Measurements from ENCODE around the gene PSMB11.

Gene PSMB11

DNA sequence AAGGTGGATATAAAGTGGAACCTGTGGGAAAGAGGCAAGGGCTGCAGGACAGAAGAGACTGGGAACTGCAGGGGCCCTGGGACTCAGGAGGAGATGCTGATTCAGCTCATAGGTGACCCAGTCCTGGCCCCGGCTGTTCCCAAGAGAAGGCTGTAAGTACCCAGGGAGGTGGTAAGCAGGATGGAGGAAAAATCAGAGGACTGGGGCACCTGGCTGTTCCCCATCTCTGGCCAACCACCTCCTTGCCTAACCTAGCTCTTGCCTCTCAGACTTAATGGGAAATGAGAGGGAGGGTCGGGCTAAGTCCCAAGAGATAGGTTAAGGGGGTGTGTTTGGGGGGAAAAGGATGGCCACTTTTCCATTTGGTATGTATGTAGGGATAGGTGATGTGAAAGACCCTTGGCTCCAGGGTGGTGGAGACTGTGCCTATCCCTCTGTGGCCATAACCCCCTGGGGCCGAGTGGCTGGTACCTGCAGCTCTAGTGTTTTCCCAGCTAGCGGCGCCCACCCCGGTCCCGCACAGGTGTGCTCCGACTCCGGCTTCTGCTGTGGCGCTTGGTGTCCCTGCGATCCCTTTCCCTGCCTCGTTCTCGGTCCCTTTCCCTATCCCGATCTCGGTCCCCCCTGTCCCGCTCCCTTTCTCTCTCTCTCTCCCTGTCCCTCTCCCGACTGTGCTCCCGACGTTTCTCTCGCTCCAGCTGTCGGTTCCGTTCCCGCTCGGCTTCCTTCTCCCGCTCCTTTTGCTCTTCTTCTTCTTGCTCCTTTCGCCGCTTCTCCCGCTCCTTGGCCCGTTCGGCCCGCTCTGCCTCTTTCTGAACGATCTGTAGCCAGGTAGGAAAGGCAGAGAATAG, 16.9 kb downstream of the PSMB11 start:
- no peak for DNase-seq (ENCODE audit: low read depth in 2 of 2)

DNA sequence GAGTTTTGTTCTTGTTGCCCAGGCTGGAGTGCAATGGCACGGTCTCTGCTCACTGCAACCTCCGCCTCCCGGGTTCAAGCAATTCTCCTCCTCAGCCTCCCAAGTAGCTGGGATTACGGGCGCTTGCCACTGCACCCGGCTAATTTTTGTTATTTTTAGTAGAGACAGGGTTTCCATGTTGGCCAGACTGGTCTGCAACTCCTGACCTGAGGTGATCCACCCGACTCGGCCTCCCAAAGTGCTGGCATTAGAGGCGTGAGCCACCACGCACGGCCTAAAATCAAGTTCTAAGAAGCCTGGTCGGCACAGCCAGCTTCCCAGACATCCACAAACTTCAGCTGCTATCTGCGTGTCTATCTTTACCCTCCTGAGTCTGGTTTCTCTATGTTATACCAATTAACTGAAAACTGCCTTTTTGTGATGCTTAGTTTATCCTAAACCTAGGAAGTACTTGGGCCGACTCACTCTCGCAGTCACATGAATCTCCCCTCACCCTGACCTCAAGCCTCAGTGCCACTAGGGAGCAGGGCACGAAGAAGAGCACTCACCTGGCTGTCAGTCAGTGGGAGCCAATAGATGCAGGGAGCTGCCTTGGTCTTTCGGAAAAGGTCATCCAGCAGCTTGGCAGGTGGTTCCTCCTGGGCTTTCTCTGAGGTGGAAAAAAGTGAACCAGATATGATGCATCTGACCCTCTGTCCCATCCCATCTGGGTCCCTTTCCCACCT, 18.7 kb downstream of the PSMB11 start:
- DNase-seq (ENCODE audit: low read depth in 2 of 2), result no peak

DNA sequence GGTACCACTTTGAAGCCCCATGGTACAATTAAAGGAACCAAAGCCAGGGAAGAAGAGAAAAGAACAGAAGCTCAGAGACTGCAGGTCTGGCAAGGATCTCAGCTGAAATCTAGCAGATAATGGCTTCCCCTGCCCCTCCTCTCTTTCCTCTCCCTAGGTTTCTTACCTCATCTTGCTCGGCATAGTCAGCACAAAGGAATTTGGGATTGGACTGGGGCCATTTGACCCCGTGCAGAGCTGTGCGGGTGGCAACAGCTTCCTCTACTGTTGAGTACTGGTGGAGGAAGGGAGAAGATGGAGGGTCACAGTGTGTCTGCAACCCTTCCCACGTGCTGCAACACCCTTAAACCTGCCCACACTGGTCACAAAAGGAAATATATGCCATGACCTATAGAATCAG, 20.0 kb downstream of the PSMB11 start:
- DNase-seq (ENCODE audit: low read depth in 2 of 2), result peak; percentile 83 to 86

DNA sequence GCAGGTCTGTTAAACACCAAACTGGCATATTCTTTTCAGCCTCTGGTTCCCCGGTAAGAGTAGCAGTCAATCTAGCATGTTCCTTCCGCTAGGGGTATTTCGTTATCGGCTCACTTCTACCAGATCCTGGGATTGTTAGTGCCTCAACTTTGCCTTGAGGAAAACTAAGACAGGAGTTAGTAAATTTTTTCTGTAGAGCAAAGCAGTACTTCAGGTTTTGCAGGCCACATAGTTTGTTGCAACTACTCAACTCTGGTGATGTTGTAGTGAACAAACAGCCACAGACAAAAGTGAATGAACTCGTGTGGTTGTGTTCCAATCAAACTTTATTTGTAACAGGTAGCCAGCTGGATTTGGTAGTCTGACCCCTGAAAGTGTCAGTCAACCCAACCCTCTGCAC, 21.6 kb downstream of the PSMB11 start:
- no peak for DNase-seq (ENCODE audit: low read depth in 2 of 2)

DNA sequence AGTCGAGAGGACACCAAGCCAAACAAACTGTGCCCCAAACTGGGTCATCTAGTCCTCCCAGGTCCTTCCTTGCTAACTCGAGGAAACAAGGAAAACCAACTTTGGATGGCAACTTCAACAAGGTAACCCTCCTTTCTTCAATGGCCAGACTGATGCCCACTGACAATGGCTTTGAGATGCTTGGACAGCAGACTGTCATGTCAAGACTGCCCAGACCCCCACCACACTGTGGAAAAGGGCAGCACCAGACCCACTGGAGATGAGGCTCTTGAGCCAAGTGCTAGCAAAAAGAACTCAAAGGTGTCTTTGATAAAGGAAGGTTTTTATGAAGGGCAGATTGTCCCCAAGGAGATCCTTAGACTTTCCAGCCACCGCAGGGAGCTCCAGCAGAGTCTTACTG, 24.4 kb downstream of the PSMB11 start:
- no peak for DNase-seq (ENCODE audit: low read depth in 2 of 2)

DNA sequence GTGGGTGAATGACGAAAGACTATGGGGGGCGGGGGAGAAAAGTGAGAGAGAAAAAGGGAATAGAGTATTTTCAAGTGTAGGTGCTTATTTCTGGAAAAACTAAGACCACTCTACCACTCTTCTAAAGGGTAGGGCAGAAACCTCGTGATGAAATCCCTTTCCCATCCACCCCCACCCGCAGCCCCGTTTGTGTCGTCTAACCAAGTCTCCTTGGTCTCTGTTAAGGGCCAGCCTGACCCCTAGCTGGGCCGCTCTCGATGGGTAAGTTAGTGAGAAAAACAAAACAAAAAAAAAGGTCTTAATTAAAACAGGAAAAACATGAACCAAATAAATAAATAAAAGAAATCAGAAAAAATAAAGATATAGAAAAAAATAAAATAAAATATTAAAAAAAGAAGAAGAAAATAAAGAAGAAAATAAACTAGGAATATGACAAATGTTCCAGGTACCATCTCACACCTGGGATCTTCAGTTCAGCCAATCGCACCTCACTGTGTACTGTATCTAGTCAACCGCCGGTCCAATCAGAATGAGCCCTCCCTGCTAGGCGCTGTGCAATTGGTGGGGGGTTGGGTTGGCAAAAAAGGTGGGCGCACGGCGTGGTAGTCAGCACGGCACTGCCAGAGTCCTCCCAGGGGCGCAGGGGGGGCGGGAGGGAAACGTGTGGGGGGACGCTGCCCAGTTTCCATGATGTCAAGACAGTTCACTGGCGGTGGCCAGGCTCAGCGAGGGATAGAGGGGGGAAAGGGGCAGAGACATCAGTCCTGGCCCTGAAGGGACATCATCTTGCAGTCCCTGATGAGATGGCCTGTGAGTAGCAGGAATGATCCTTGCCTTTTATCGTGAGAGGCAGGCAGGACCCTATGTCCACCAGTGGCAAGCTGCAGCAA, 25.1 kb downstream of the PSMB11 start:
- DNase-seq (ENCODE audit: low read depth in 2 of 2), result no peak

DNA sequence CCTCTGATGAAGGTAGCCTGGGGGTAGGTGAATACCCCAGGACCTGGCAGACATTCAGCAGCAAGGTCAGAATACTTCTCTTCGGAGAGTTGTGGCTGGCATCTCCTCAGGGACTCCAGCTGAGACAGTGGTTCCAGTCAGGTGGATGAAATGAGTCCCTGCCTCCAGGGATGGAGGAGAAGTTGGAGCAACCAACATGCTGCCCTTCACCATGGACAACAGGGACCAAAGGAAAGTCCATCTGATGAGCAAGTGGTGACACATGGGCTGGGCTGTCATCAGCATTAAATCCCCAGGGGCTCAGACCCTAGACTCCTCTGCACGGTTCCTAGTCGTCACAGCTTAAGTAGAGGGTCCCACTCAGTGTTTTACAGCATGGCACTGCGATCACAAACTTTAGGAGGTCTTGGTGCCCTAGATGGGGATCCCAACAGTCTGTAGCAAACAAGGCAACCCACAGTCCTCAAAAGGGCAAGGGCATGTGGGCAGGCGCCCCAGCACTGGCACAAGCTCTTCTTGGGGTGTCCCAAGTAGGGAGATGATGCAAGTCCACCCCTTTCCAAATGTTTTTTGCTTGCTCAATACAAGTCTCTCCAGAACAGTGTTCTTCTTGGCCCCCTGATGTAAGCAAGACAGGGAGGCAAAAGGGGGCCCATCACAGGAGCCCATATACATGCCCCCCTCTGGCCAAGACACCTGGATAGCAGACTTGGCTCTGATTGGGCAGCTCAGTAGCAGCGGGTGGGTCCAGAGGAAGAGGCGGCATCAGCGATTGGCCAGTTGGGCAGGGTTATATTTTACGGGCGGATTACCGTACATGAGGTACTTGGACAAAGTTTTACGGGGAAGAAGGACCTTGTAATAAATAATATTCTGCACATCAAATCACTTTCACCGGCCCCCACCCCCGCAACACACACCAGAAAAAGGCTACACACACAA, 26.1 kb downstream of the PSMB11 start:
- no peak for DNase-seq (ENCODE audit: low read depth in 2 of 2)

DNA sequence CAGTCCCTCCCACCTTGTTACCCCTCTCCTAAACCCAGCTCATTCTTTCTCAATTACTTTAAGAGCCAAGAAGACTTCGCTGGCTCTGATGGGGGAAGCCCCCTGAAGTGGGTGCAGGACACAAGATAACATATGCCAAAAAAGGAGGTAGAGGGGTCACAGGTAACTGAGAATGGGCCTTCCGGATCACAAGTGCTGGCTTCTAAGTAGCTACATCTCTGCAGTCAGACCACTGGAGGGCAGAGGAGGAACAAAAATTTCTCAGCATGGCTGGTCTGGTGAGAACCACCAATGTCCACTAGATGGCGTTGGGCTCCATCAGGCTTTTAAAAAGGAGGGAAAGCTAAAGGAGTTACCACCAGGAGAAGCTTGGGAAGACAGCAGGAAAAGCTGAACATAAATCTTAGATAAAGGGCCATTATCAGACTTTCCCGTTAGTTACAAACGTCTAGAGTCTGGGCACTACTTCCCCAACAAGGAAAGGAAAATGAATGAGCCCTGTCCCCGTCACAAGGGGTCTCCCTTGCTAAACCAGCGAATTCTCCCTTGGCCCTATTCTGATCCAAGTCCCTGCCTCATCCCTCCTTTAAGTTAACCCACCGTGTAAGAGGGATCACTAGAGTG, 26.9 kb downstream of the PSMB11 start:
- peak; percentile 64 to 72 for DNase-seq (ENCODE audit: low read depth in 2 of 2)

DNA sequence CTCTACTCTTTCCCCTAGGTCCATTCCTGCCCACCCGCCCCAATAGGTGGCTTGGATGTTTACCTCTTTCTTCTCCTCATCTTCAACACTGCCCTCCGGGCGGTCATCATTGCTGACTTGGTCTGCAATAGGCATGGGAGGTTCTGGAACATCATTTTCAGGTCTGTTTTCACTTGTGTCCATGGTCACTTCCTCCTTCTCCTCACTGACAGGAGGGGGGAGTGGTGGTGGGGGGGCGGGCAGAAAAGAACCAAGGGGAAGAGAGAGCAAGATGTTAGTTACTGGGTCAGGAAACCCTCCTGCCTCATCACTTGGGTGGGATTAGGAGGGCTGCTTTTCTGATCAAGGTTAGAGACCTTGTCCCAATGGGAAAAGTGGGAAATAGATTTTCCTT, 27.4 kb downstream of the PSMB11 start:
- DNase-seq (ENCODE audit: low read depth in 2 of 2), result no peak

DNA sequence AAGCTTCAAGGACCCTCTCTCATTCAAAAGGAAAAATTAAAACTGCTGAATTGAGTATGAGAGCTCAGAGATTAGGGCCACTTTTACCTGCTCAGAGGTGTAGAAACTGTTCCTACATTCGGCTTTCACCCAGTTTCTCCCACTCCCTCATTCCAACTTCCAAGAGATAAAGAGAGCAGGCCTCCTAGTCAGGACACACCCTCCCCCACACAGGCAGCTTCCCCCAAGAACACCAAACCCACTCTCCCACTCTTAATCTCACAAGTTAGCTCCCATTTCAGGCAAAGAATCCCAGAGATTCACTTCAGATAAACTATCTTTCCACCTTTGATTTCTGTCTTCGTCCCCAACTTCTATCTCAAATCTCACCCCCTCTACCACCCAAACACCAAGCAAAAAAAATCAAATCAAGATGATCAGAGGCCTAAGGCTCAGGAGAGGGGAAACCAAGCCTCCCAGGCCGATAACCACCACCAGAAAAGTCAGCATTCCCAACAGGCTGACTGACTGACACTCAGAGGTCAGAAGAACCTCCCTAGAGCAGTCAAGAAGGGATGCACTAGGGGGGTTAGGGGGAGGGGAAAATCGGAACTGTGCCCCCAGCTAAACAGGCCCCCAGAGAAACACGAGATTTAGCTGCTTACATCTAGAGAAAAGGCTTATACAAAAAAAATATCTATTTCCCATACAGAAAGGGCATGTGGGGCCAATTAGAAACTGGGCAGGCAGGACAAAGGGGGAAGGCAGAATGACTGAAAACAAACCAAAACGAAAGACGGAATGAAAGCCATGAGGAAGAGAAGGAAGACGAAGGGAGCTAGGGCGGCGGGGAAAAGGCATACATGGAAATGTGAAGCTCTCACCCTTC, 28.5 kb downstream of the PSMB11 start:
- no peak for DNase-seq (ENCODE audit: low read depth in 2 of 2)

DNA sequence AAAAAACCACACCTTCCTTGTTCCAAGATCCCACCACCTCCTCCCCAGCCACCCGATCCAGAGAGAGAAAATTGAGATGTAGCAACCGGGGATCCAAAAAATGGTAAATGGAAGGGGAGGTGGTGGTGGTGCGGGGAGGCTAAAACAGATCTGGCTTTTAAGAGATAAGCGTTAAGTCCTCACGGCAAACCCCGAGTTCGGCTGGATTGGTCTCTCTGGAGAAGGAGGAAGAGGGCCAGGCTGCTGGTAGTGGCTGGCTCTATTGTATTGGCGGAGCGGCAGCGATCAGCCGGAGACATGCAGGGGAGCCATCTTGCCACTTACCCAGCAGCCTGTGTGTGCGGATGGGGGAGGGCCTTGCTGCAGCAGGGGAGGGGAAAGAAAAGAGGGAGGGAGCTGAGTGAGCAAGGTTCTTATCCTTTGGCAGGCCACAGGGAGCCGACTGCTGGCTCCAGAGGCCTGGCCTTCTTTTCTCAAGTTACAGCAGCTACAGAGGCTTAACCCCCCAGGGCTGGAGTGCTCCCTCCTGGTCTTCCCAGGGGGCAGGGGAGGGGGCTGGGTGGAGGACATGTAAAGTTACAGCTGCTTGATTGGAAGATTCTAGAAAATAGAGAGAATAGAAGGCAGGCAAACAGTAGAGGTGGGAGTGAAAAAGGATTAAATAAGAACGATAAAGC, 29.4 kb downstream of the PSMB11 start:
- peak; percentile 70 for DNase-seq (ENCODE audit: low read depth in 2 of 2)

DNA sequence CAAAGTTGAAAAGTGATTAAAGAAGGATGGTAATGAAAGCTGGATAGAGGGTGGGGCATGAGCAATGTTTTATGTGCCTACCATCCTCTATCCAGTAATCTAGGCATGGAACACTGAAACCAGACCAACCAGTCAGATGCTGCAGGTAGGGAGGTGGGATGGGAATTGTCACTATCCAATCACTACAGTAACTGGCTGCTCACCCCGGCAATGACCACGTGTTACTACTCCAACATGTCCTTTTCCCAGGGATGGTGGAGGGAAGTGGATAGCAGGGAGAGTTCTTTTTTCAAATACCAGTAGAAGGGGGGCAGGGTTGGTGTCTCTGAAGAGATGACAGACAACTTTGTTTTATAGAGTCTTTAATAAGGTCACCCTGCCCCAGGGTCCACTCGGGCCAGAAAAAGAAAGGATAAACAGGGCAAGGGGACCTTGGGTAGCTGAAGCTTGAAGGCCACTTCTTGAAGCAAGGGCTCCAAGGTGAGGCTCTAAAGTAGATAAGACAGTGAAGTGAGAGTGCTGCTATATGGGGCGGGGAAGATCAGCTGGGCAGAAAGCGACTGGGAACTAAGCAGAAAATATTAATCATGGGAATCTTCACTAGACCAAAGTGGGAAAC, 30.0 kb downstream of the PSMB11 start:
- DNase-seq (ENCODE audit: low read depth in 2 of 2), result no peak

DNA sequence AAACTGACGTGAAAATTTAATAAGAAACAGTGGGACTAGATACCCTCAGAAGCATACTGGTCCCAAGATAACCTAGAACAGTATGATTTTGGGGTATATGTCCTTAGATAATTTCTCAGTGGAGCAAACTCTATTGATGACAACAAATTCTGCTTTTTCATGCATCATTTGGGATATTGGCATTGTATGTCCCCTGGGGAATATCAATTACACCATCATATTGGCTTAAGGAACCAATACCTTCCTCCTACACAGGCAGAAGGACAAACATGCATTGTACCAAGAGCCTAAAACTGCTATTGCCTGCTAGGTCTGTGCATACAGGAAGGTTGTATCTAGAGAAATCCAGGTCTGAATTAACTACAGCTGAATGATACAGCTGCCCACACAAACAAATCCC, 32.9 kb downstream of the PSMB11 start:
- no peak for DNase-seq (ENCODE audit: low read depth in 2 of 2)

DNA sequence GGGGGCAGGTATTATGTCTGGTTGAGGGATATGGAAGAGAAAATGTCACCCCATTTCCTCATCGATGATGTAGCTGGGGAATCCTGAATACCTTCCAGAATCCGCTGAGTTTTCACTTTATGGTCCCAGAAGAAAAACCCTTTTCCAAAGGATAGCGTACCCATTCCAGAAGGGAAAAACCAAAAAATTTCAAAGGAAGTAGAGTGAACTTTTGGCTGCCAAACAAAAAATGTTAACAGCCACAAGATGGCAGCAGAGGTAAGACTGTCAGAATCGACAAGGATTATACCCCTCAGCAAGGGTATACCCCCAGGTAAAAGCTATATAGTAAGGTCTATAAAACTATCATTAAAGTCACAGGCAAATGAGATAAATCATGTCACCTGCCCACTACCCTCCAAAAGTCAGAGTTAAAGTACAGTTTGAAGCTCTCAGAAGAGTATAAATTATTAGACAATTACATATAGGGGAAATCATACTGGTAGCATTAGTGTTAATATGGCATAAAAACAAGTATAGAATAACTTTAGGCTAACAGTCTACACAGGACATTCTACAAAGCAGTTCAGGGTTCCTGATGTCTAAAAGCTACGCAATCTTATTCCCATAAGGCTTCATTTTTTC, 34.9 kb downstream of the PSMB11 start:
- DNase-seq (ENCODE audit: low read depth in 2 of 2), result no peak

DNA sequence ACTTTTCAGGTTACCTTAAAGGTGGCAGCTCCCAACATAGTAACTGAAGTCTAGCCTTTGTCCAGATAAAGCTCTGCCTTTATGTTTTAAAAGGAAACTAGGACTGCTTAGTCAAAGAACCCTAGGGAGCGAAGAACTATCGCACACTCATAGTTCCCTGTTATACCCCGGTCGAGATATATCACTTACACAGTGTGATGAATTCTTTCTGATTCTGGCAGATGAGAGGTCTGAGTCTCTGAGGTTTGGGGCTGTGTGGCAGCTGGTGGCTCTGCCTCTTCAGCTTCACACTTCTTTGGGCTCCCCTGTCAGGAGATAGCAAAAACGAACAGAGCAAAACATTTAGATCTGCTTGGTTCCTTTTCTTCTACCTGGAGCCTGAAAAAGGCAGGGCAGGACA, 36.0 kb downstream of the PSMB11 start:
- no peak for DNase-seq (ENCODE audit: low read depth in 2 of 2)

DNA sequence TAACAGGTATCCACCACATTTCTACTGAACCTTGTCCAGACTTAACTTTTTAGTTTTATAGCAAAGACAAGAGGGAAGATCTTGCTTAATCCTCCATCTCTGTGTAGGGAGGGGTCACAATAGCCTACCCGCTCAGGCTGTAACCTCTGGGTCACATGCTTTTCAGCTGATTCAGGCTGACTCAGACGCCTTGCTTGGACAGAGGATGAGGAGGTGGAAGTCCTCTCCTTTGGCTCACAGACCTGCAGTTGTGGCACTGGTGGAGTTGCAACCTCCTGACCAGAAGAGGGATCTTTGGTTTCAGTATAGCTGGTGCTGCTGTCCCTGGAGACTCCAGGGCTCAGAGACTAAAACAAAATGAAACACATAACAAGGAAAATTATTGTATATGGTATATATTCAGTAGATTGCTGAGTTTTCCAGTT, 36.7 kb downstream of the PSMB11 start:
- peak; percentile 29 to 30 for DNase-seq (ENCODE audit: low read depth in 2 of 2)

DNA sequence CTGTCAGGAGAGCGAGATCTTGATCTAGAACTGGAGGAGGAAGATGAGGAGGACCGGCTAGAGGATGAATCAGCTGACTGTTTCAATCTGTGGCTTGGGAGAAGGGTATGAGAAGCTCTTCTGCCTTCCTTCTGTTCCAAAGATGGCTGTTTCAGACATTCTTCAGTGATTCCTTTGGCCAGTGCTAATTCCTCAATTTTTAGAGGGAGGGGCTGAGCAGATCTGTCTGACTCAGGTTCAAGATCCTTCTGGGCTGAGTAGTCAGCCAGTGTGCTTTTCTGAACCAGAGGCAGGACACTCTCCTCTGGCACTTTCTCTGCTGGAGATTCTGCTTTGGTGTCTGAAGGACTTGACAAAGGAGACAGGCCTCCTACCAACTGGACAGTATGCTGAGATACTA, 37.7 kb downstream of the PSMB11 start:
- DNase-seq (ENCODE audit: low read depth in 2 of 2), result no peak

DNA sequence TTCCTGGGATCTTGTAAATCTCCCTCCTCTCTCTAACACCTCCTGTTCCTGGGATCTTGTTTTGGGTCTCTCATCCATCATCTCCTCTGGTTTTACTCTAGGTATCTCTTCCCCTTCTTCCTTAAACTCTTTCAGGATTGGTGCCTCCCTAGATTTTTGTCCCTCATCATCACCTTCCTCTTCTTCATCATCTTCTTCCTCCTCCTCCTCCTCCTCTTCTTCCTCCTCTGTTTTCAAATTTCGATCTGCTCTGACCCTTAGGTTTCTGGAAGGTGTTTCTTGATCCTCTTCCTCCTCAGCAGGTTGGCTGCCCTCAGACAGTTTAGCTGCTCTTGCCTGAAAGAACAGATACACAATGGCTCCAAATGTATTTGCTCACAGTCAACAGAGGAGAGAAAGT, 38.5 kb downstream of the PSMB11 start:
- DNase-seq (ENCODE audit: low read depth in 2 of 2), result no peak
